ENCODE results near the gene PLXDC2. TPM values are rescaled to one million over a fixed set of nuclear protein-coding genes. Genes with fewer than 3 reads are reported as not detected.

The PLXDC2 gene
- total and polyA plus RNA-seq, 2 experiments from 2014 or later: 39.9 to 52.2 TPM

- Histone ChIP-seq H3K4me2 (no peak overlapping the region), H2AFZ (no peak overlapping the region), H3K27me3 (no peaks in the 10 kb centered on the region), H3K36me3 (replicated peaks; ENCODE audit: insufficient read depth, low read depth) (no peaks in the 10 kb centered on the region), H3K9me3 (ENCODE audit: low read depth) (no peaks in the 10 kb centered on the region), H3K27ac (no peak overlapping the region), H3K9me2 (replicated peaks; ENCODE audit: insufficient read depth) (no peaks in the 10 kb centered on the region), H3K4me1 (ENCODE audit: insufficient read depth) (no peaks in the 10 kb centered on the region), H3K79me2 (no peaks in the 10 kb centered on the region), H4K20me1 (ENCODE audit: insufficient read depth, poor library complexity, severe bottlenecking) (no peaks in the 10 kb centered on the region), H3K4me3 (no peak overlapping the region)
- WGBS (ENCODE audit: low lambda C conversion rate, missing lambda C conversion rate): 69% methylated on average over 2 of the region's 2 CpGs
- no peak for TF ChIP-seq CTCF (IDR thresholded peaks at IDR 0.05; ENCODE audit: poor library complexity)
- no peak for TF ChIP-seq EZH2 (IDR thresholded peaks at IDR 0.05; ENCODE audit: borderline replicate concordance)
- TF ChIP-seq EZH2phosphoT487 (IDR thresholded peaks at IDR 0.05; ENCODE audit: low read depth, severe bottlenecking, unreplicated experiment): no peak
- no peak for DNase-seq (ENCODE audit: low spot score)
Measured at GRCh38 chr10:20271490-20271889, 455.3 kb downstream of the PLXDC2 start.

- no peak overlapping the region for H3K4me2 ChIP-seq
- no peaks in the 10 kb centered on the region for H3K36me3 ChIP-seq (replicated peaks; ENCODE audit: insufficient read depth, low read depth)
- no peaks in the 10 kb centered on the region for H4K20me1 ChIP-seq (ENCODE audit: insufficient read depth, poor library complexity, severe bottlenecking)
- H3K79me2 ChIP-seq: no peaks in the 10 kb centered on the region
- TF ChIP-seq EZH2phosphoT487 (IDR thresholded peaks at IDR 0.05; ENCODE audit: low read depth, severe bottlenecking, unreplicated experiment) (no peak), EZH2 (IDR thresholded peaks at IDR 0.05; ENCODE audit: borderline replicate concordance) (no peak), CTCF (IDR thresholded peaks at IDR 0.05; ENCODE audit: poor library complexity) (no peak)
- H2AFZ ChIP-seq: no peak overlapping the region
- 28% methylated on average over 2 of the region's 2 CpGs for WGBS (ENCODE audit: low lambda C conversion rate, missing lambda C conversion rate)
- no peak overlapping the region for H3K4me3 ChIP-seq
- H3K27ac ChIP-seq: no peak overlapping the region
- no peak for DNase-seq (ENCODE audit: low spot score)
- H3K9me3 ChIP-seq (ENCODE audit: low read depth): no peaks in the 10 kb centered on the region
- H3K4me1 ChIP-seq (ENCODE audit: insufficient read depth): no peaks in the 10 kb centered on the region
- no peaks in the 10 kb centered on the region for H3K27me3 ChIP-seq
- no peaks in the 10 kb centered on the region for H3K9me2 ChIP-seq (replicated peaks; ENCODE audit: insufficient read depth)
Measured at GRCh38 chr10:20272608-20273007, 456.4 kb downstream of the PLXDC2 start.

GRCh38 chr10:20274571-20274970 lies 458.3 kb downstream of the PLXDC2 start:
- no peak for DNase-seq (ENCODE audit: low spot score)
- H3K36me3 ChIP-seq (replicated peaks; ENCODE audit: insufficient read depth, low read depth): no peaks in the 10 kb centered on the region
- H3K79me2 ChIP-seq: no peaks in the 10 kb centered on the region
- no peak overlapping the region for H3K4me2 ChIP-seq
- no peaks in the 10 kb centered on the region for H3K27me3 ChIP-seq
- no peak overlapping the region for H3K4me3 ChIP-seq
- H3K4me1 ChIP-seq (ENCODE audit: insufficient read depth): no peaks in the 10 kb centered on the region
- no peaks in the 10 kb centered on the region for H4K20me1 ChIP-seq (ENCODE audit: insufficient read depth, poor library complexity, severe bottlenecking)
- WGBS (ENCODE audit: low lambda C conversion rate, missing lambda C conversion rate): 80% methylated on average over 3 of the region's 3 CpGs
- H2AFZ ChIP-seq: no peak overlapping the region
- TF ChIP-seq EZH2 (IDR thresholded peaks at IDR 0.05; ENCODE audit: borderline replicate concordance): no peak
- TF ChIP-seq CTCF (IDR thresholded peaks at IDR 0.05; ENCODE audit: poor library complexity): no peak
- no peak for TF ChIP-seq EZH2phosphoT487 (IDR thresholded peaks at IDR 0.05; ENCODE audit: low read depth, severe bottlenecking, unreplicated experiment)
- H3K9me3 ChIP-seq (ENCODE audit: low read depth): no peaks in the 10 kb centered on the region
- no peak overlapping the region for H3K27ac ChIP-seq
- H3K9me2 ChIP-seq (replicated peaks; ENCODE audit: insufficient read depth): no peaks in the 10 kb centered on the region

All from hepatocyte (in vitro differentiated cells).